Activated CD8-positive, alpha-beta memory T cell treated with anti-CD3 and anti-CD28 coated beads, Interleukin-2, amount 50 U/mL, for 1 hour (primary cell): ENCODE results near the gene MAEA.
"Not testable (repeated sequence)": the region's sequence is repeated elsewhere in the genome, so short reads cannot be mapped to it uniquely, and the experiment has no call there.

Experiments
- DNase-seq: peaks from one replicate; pipeline ENCODE4 v3.0.0-alpha.2; 2020; ENCODE audit errors: extremely low read depth

MAEA gene

GRCh38 chr4:1321946-1322650 lies 32.4 kb downstream of the MAEA start:
- DNase-seq = no peak

- no peak for DNase-seq
Observed at GRCh38 chr4:1323280-1323634, 33.6 kb downstream of the MAEA start.

- no peak for DNase-seq
Observed at GRCh38 chr4:1323635-1324442, 34.1 kb downstream of the MAEA start.

GRCh38 chr4:1324443-1325175 lies 34.9 kb downstream of the MAEA start:
- DNase-seq = not testable (repeated sequence)

- DNase-seq = no peak
Observed at GRCh38 chr4:1325176-1325480, 35.4 kb downstream of the MAEA start.

GRCh38 chr4:1325681-1326635 lies 36.3 kb downstream of the MAEA start:
- no peak for DNase-seq

GRCh38 chr4:1326751-1327525 lies 37.2 kb downstream of the MAEA start:
- no peak for DNase-seq

GRCh38 chr4:1327526-1328266 lies 38.0 kb downstream of the MAEA start:
- no peak for DNase-seq

- no peak for DNase-seq
Observed at GRCh38 chr4:1328267-1329155, 38.8 kb downstream of the MAEA start.

GRCh38 chr4:1329408-1330371 lies 40.0 kb downstream of the MAEA start:
- DNase-seq = no peak

- peak; percentile 69 for DNase-seq
Observed at GRCh38 chr4:1330761-1331590, 41.3 kb downstream of the MAEA start.

- no peak for DNase-seq
Observed at GRCh38 chr4:1331591-1332353, 42.1 kb downstream of the MAEA start.

- no peak for DNase-seq
Observed at GRCh38 chr4:1332686-1333085, 43.0 kb downstream of the MAEA start.

- no peak for DNase-seq
Observed at GRCh38 chr4:1333256-1333655, 43.6 kb downstream of the MAEA start.

- not testable (repeated sequence) for DNase-seq
Observed at GRCh38 chr4:1333851-1334578, 44.3 kb downstream of the MAEA start.

GRCh38 chr4:1334579-1334895 lies 44.8 kb downstream of the MAEA start:
- DNase-seq = no peak
